Activated CD4-positive, alpha-beta T cell treated with anti-CD3 and anti-CD28 coated beads, Interleukin-2, amount 10 ng/mL, durations not matched to agents 7 days and 5 days (primary cell): ENCODE results near the gene CELSR2. TPM values are rescaled to one million over a fixed set of nuclear protein-coding genes. Genes with fewer than 3 reads are reported as not detected.
A peak's percentile ranks its signal among the peaks of the same experiment; 100 is the strongest.
"Not testable (repeated sequence)": the region's sequence is repeated elsewhere in the genome, so short reads cannot be mapped to it uniquely, and the experiment has no call there.

ENCODE experiments used
- CTCF ChIA-PET: fragments of 350-600 bp; sonication (Branson Sonifier 250); formaldehyde crosslinking; loops from one replicate; lab custom pipeline; 2021; ENCODE audit warnings: antibody characterized with exemption; lab: Charles Lee
- POLR2A ChIA-PET: fragments of 350-600 bp; sonication (Branson Sonifier 250); formaldehyde crosslinking; loops from one replicate; lab custom pipeline; 2021; ENCODE audit warnings: antibody characterized with exemption; lab: Charles Lee
- DNase-seq: peaks from one replicate; pipeline ENCODE4 v3.0.0-alpha.2; 2020
- H3K27ac Mint-ChIP-seq: one replicate; pipeline ENCODE4 v1.8.0; 2021; ENCODE audit warnings: mild to moderate bottlenecking, moderate library complexity, mixed read lengths
- H3K27me3 Mint-ChIP-seq: one replicate; pipeline ENCODE4 v1.8.0; 2021; ENCODE audit warnings: mixed read lengths
- H3K36me3 Mint-ChIP-seq: one replicate; pipeline ENCODE4 v1.8.0; 2021; ENCODE audit warnings: low read depth, mixed read lengths
- H3K4me1 Mint-ChIP-seq: one replicate; pipeline ENCODE4 v1.8.0; 2021; ENCODE audit warnings: mixed read lengths
- H3K4me3 Mint-ChIP-seq: one replicate; pipeline ENCODE4 v1.8.0; 2021; ENCODE audit warnings: mild to moderate bottlenecking, moderate library complexity, mixed read lengths
- H3K9me3 Mint-ChIP-seq: one replicate; pipeline ENCODE4 v1.8.0; 2021; ENCODE audit warnings: mixed read lengths
- total RNA-seq, 2 experiments: library from RNA; stranded (reverse); gene quantifications; one replicate each; pipeline ENCODE4 v1.2.3, GENCODE V29; 2021

CELSR2 gene
- total RNA-seq, 2 experiments from 2014 or later, result 5.2 to 5.3 TPM

DNA sequence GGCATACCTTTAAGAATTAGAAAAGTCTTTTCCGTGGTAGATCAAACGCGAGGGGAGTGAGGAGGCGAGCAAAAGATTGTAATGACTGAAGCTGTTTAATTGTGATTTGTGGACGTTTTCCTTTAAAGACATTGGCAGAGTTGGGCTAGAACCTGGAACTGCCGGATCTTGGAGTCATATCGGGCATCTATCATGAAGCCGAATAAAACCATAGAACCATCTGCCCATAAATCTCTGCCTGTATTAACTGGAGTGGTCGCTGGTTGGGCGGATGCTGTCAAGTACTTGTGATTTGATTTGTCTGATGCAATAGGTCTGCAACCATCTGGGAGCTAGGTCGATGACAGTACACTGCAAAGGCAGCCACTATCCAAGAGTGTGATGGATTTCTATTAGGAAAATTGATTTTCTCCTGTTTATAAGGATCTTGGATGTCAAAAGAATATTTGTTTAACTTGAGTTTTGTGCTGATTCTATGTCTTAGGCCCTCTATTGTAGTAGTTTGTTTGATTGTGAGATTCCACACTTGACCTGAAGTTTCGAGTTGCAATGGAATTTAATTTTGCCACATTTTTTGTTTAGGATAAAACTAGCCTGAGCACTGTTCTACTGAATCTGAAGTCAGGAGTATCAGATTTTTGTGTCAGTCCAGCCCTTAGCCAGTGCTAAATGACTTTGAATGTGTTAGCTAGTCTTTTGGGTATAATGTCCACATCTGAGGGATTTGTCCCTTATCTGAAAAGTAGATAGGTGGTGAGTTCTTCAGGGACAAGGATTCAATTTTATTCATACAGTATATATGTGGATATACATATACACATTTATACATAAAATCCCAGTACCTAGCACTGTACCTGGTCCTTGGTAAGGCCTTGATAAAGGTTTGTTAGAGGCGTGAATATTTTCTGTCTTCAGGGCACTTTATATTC, 34.4 kb upstream of the CELSR2 start:
- Mint-ChIP-seq H3K36me3 (peaks cover 37% of the 10 kb centered on the region), H3K27me3 (no peaks in the 10 kb centered on the region), H3K9me3 (no peaks in the 10 kb centered on the region), H3K4me1 (peaks cover 35% of the 10 kb centered on the region), H3K27ac (peak overlapping the region; percentile 95), H3K4me3 (peak overlapping the region; percentile 97)
- POLR2A ChIA-PET, result interaction anchor here (0.7 kb wide), 1 partner anchor 16 kb away, joined by 3 read pairs; no protein-coding TSS in a partner anchor
- DNase-seq, result peak; percentile 46
- CTCF ChIA-PET, result interaction anchor here (0.5 to 2.2 kb wide), 10 partner anchors 8 to 1282 kb away, joined by 3 to 10 read pairs (median 4); no protein-coding TSS in a partner anchor

DNA sequence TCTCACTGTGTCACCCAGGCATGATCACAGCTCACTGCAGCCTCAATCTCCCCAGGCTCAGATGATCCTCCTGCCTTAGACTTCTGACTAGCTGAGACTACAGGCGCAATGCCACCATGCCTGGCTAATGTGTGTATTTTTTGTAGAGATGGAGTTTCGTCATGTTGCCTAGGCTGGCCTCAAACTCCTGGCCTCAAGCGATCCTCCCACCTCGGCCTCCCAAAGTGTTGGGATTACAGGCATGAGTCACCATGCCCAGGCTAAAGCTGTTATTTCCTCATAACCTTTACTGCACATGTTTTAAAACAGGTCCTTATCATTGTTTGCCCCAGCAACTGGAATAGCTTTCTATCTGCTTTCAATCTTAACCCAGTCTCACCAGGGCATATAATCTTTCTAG, 32.7 kb upstream of the CELSR2 start:
- CTCF ChIA-PET, result no interaction called here
- H3K9me3 Mint-ChIP-seq, result no peaks in the 10 kb centered on the region
- no peak for DNase-seq
- H3K36me3 Mint-ChIP-seq, result peaks cover 47% of the 10 kb centered on the region
- no peaks in the 10 kb centered on the region for H3K27me3 Mint-ChIP-seq
- H3K4me3 Mint-ChIP-seq, result peak overlapping the region; percentile 97
- H3K27ac Mint-ChIP-seq, result peak overlapping the region; percentile 17
- POLR2A ChIA-PET, result no interaction called here
- H3K4me1 Mint-ChIP-seq, result peaks cover 44% of the 10 kb centered on the region

DNA sequence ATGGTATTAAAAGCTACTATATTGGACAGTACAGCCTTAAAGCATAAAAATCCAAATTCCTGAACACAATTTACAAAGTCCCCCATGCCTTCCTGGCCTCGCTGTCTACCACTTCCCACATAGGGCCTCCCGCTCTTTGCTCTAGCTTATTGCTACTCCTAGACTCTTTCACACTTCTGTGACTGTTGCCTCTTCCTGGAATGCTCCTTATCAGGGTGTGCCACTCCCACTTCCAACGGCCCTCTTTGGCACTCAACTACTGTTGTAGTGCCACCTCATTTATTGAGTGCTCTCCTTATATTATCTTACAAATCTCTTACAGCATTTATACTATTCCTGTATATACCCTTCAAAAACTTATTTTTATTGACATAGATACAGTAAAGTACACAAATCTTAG, 30.8 kb upstream of the CELSR2 start:
- Mint-ChIP-seq H3K36me3 (peaks cover 60% of the 10 kb centered on the region), H3K4me3 (no peak overlapping the region)

DNA sequence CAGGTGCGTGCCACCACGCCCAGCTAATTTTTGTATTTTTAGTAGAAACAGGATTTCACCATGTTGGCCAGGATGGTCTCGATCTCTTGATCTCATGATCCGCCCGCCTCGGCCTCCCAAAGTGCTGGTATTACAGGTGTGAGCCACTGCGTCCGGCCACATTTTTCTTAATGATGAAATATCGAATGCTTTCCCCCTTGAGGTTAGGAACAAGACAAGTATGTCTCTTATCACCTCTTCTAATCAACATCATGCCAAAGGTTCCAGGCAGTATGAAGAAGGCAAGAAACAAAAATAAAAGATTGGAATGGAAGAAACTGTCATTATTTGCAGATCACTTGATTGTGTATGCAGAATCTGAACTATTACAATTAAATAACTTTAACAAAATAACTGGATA, 28.1 kb upstream of the CELSR2 start:
- CTCF ChIA-PET, DNase-seq, H3K4me3 Mint-ChIP-seq, H3K27me3 Mint-ChIP-seq, POLR2A ChIA-PET, H3K9me3 Mint-ChIP-seq, H3K27ac Mint-ChIP-seq: not testable (repeated sequence)
- peaks cover 37% of the 10 kb centered on the region for H3K4me1 Mint-ChIP-seq
- peaks cover 58% of the 10 kb centered on the region for H3K36me3 Mint-ChIP-seq

More for the DNA sequence above, 30.8 kb upstream of the CELSR2 start:
- no peak overlapping the region for H3K27ac Mint-ChIP-seq
- H3K27me3 Mint-ChIP-seq, result no peaks in the 10 kb centered on the region
- no peak for DNase-seq
- H3K9me3 Mint-ChIP-seq, result no peaks in the 10 kb centered on the region
- CTCF ChIA-PET, result interaction anchor here (1.5 to 1.6 kb wide), 2 partner anchors 21 to 314 kb away, joined by 6 read pairs; no protein-coding TSS in a partner anchor
- peaks cover 52% of the 10 kb centered on the region for H3K4me1 Mint-ChIP-seq
- POLR2A ChIA-PET, result no interaction called here

DNA sequence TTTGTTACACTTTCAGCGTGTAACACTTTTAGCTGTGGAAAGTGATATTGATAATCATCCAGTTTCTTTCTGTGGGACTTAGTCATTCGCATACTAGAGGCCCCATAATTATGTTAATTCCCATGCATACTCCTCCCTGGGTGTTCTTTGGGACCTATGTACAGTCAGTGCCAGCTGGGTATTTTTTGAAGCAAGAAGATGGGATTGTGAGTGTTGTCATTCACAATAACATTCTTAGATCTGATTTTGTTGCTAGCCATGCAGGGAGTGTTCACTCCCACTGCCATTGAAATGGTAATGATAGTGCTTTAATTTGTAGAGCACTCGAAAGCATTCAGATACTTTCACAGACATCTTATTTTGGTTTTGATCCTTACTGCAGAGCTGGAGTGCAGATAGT, 24.0 kb upstream of the CELSR2 start:
- Mint-ChIP-seq H3K9me3 (no peaks in the 10 kb centered on the region), H3K4me3 (no peak overlapping the region), H3K36me3 (peaks cover 54% of the 10 kb centered on the region), H3K27ac (no peak overlapping the region), H3K27me3 (no peaks in the 10 kb centered on the region), H3K4me1 (peaks cover 18% of the 10 kb centered on the region)
- POLR2A ChIA-PET, result no interaction called here
- CTCF ChIA-PET, result interaction anchor here (0.8 to 2.0 kb wide), 4 partner anchors 8 to 16 kb away, joined by 3 to 10 read pairs (median 3); partner anchors contain the start of gene SARS1
- no peak for DNase-seq

DNA sequence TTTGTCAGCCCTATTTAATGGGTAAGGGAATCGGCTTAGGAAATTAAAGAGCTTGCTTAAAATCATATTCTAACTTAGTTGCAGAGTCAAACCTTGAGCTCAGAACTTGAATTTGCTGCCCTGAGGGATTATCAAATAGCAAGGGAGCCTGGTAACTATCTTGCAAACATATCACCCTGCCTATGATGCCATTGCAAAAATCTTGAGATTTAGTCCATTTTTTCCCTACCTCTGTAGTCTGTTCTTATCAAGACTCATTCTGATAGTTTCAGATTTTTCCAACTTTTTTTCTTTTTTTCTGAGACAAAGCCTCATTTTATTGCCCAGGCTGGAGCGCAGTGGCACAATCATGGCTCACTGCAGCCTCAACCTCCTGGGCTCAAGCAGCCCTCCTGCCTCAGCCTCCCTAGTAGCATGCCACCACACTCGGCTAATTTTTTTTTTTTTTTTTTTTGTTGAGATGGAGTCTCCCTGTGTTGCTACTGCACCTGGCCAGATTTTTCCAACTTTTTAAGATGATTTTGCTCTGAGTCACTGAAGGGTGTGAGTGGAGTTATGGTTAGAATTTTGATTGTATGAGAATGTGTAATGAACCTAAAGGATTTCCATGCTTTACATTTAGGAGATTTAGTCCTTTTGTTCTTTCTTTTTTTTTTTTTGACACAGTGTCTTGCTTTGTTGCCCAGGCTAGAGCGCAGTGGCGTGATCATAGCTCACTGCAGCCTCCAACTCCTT, 23.5 kb upstream of the CELSR2 start:
- ChIA-PET CTCF (interaction anchor here (0.7 to 2.0 kb wide), 4 partner anchors 12 to 531 kb away, joined by 3 to 10 read pairs (median 3); partner anchors contain the start of gene SARS1), POLR2A (no interaction called here)
- no peak overlapping the region for H3K27ac Mint-ChIP-seq
- H3K36me3 Mint-ChIP-seq, result peaks cover 53% of the 10 kb centered on the region
- H3K27me3 Mint-ChIP-seq, result no peaks in the 10 kb centered on the region
- no peak for DNase-seq
- H3K4me3 Mint-ChIP-seq, result no peak overlapping the region
- H3K4me1 Mint-ChIP-seq, result peaks cover 16% of the 10 kb centered on the region
- no peaks in the 10 kb centered on the region for H3K9me3 Mint-ChIP-seq

DNA sequence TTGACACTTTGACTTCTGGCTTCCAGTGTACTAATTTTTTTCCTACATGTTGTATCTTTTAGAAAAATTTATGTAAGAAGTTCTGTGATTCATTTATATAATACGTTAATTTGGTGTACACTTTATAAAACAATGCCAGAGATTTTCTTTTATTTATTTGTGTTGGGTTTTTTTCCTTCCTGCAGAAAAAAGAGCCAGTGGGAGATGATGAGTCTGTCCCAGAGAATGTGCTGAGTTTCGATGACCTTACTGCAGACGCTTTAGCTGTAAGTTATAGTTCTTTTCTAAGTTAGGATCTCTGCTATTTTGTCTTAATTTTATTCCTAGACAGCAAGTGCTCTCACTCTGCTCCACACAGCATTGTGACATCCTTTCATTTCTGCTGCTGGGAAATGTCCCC, 21.2 kb upstream of the CELSR2 start:
- ChIA-PET CTCF (interaction anchor here (0.7 to 1.8 kb wide), 2 partner anchors 35 to 646 kb away, joined by 4 read pairs; no protein-coding TSS in a partner anchor), POLR2A (no interaction called here)
- no peaks in the 10 kb centered on the region for H3K9me3 Mint-ChIP-seq
- no peak overlapping the region for H3K4me3 Mint-ChIP-seq
- peaks cover 6% of the 10 kb centered on the region for H3K4me1 Mint-ChIP-seq
- no peak for DNase-seq
- H3K27me3 Mint-ChIP-seq, result no peaks in the 10 kb centered on the region
- H3K27ac Mint-ChIP-seq, result no peak overlapping the region
- peaks cover 52% of the 10 kb centered on the region for H3K36me3 Mint-ChIP-seq

DNA sequence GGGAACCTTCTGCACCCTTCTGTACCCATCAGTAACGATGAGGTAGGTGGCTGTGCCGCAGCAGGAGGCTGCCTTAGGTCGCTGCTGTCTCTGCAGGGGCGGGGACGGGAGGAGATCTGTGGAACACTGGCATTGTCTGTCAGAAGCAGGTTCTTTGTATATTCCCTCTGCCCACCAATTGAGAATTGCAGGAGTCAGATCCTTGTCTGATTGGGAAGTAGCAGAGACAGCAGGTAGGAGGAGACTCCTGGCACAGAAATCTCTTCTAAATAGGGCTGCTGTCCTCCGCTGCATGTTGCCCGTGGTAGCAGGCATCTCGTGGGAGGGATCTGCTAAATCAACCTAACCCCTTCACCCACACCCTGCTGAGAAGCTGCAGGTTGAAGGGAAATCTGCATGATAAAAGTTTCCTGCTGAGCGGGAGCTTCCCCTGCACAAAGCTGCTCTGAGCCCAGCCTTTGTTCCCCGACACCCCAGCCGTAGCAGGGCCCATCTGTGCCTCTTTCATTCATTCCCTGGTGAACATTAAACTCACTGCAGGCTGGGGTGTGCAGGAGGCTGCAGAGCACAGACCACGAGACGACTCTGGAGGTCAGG, 19.7 kb upstream of the CELSR2 start:
- Mint-ChIP-seq H3K27ac (no peak overlapping the region), H3K27me3 (no peaks in the 10 kb centered on the region), H3K36me3 (peaks cover 51% of the 10 kb centered on the region), H3K9me3 (no peaks in the 10 kb centered on the region), H3K4me3 (no peak overlapping the region), H3K4me1 (peaks cover 9% of the 10 kb centered on the region)
- ChIA-PET POLR2A (no interaction called here), CTCF (no interaction called here)
- no peak for DNase-seq

DNA sequence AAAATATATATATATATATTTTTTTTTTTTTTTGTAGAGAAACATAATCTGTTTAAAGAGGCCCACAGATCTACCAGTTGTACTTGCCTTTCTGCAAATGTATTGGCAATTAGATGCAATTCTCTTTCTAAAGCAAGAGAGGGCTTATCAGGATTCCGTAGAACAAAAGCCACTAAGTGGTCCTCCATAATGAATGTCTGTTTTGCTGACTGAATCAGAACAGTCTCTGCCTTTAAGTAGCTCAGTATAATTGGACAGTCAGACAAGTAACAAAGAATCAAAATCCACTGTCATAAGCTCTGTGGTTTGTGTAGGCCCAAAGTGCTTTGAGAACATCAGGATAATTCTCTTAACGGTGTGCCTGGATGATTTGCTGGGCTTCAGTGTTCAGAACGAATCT, 18.3 kb upstream of the CELSR2 start:
- Mint-ChIP-seq H3K27me3 (no peaks in the 10 kb centered on the region), H3K4me3 (no peak overlapping the region), H3K4me1 (peaks cover 17% of the 10 kb centered on the region), H3K9me3 (no peaks in the 10 kb centered on the region), H3K27ac (no peak overlapping the region), H3K36me3 (peaks cover 55% of the 10 kb centered on the region)
- POLR2A ChIA-PET, result interaction anchor here (0.5 kb wide), 2 partner anchors 17 to 24 kb away, joined by 3 to 4 read pairs; no protein-coding TSS in a partner anchor
- CTCF ChIA-PET, result interaction anchor here (0.5 to 1.6 kb wide), 6 partner anchors 8 to 168 kb away, joined by 3 to 4 read pairs (median 3); no protein-coding TSS in a partner anchor
- DNase-seq, result no peak

DNA sequence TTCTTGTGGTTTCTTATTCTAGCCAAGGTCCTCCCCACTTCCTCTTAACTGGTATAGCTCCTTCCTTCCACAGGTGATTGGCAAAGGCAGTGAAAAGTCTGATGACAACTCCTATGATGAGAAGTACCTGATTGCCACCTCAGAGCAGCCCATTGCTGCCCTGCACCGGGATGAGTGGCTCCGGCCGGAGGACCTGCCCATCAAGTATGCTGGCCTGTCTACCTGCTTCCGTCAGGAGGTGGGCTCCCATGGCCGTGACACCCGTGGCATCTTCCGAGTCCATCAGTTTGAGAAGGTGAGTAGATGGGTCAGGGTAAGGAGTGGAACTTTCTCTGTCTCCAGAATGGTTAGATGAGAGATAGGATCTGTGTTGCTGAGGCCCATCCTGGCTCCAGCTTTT, 14.2 kb upstream of the CELSR2 start:
- H3K4me3 Mint-ChIP-seq, result no peak overlapping the region
- H3K9me3 Mint-ChIP-seq, result no peaks in the 10 kb centered on the region
- no peaks in the 10 kb centered on the region for H3K27me3 Mint-ChIP-seq
- H3K27ac Mint-ChIP-seq, result no peak overlapping the region
- peaks cover 17% of the 10 kb centered on the region for H3K4me1 Mint-ChIP-seq
- H3K36me3 Mint-ChIP-seq, result peaks cover 58% of the 10 kb centered on the region
- POLR2A ChIA-PET, result no interaction called here
- DNase-seq, result no peak
- CTCF ChIA-PET, result interaction anchor here (0.6 kb wide), 1 partner anchor 12 kb away, joined by 3 read pairs; no protein-coding TSS in a partner anchor

DNA sequence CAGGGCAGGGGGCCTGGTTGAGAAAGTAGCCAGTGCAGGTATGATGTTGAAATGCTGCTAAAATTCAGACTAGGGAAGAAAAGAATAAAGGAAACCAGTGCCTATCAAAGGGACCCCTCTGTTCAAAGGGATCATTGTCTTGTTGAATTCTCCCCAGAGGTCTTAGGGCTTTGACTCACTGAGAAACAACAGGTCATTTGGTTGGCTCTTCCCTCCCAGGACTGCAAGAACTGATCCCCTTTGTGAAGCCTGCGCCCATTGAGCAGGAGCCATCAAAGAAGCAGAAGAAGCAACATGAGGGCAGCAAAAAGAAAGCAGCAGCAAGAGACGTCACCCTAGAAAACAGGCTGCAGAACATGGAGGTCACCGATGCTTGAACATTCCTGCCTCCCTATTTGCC, 11.8 kb upstream of the CELSR2 start:
- Mint-ChIP-seq H3K27ac (no peak overlapping the region), H3K9me3 (no peaks in the 10 kb centered on the region), H3K4me3 (no peak overlapping the region), H3K4me1 (peaks cover 28% of the 10 kb centered on the region), H3K27me3 (peaks cover 12% of the 10 kb centered on the region), H3K36me3 (peaks cover 40% of the 10 kb centered on the region)
- CTCF ChIA-PET, result interaction anchor here (2.4 kb wide), 1 partner anchor 160 kb away, joined by 6 read pairs; the partner anchor contains the start of gene SORT1
- POLR2A ChIA-PET, result no interaction called here
- DNase-seq, result no peak

DNA sequence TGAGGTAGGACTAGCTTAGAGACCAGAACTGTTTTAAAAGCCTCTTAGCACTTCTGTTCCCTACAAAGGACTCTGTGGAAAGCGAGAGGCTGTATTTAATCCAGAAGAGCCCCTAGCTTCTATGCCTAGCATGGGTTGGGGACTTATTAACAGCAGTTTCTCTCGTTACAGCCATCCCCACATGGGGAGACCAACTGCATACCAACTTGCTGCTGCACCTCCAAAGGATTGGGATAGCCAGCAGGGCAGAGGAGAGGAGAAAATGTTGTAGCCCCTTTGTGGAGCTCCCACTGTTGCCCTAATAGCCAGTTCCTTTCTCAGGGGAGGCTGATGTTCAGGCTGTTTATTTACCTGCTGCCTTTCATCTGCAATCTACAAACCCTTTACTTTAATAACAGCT, 11.0 kb upstream of the CELSR2 start:
- Mint-ChIP-seq H3K4me1 (peaks cover 29% of the 10 kb centered on the region), H3K27ac (no peak overlapping the region), H3K9me3 (no peaks in the 10 kb centered on the region), H3K27me3 (peaks cover 16% of the 10 kb centered on the region), H3K36me3 (peaks cover 40% of the 10 kb centered on the region), H3K4me3 (no peak overlapping the region)
- POLR2A ChIA-PET, result interaction anchor here (0.6 kb wide), 1 partner anchor 125 kb away, joined by 3 read pairs; no protein-coding TSS in a partner anchor
- DNase-seq, result no peak
- CTCF ChIA-PET, result interaction anchor here (0.5 to 2.4 kb wide), 5 partner anchors 9 to 159 kb away, joined by 3 to 6 read pairs (median 4); partner anchors contain the start of gene SORT1
